K562 (cell line): Measurements from ENCODE around the gene ANO6.

Experiments used
- CTCF ChIP-seq, 3 experiments: IDR thresholded peaks in 2 of 3; conservative IDR thresholded peaks in 1 of 3; 2 replicates each; pipeline ENCODE4 v1.5.1; 2011 to 2012; ENCODE audit warnings: low read length in 3 of 3, mild to moderate bottlenecking in 3 of 3, control low read depth in 2 of 3, improper control_type of control experiment in 1 of 3, inconsistent platforms in 1 of 3, low read depth in 1 of 3, mixed read lengths in 1 of 3, moderate library complexity in 1 of 3; ENCODE audit not compliant: insufficient read depth in 2 of 3
- MYC ChIP-seq, 2 experiments: fragments of 250-450 bp in 1 of 2; sonication (Bioruptor Pico) in 1 of 2; IDR thresholded peaks; 2 replicates each; pipeline versions ENCODE4 v1.5.1 to v1.6.1; 2012 to 2021; ENCODE audit warnings: low read depth in 2 of 2, borderline replicate concordance in 1 of 2, improper control_type of control experiment in 1 of 2, low read length in 1 of 2, mild to moderate bottlenecking in 1 of 2, moderate library complexity in 1 of 2
- POLR2B ChIP-seq: fragments of 450-650 bp; IDR thresholded peaks from 2 replicates; pipeline ENCODE4 v1.6.1; 2018; ENCODE audit warnings: low read depth; ENCODE audit not compliant: partially characterized antibody
- SIN3B ChIP-seq: fragments of 450-650 bp; IDR thresholded peaks from 2 replicates; pipeline ENCODE4 v1.6.1; 2017; ENCODE audit warnings: low read depth, mild to moderate bottlenecking, moderate library complexity
- THAP7 ChIP-seq: fragments of 250-450 bp; sonication (Bioruptor Pico); IDR thresholded peaks from 2 replicates; pipeline ENCODE4 v1.5.0; 2021
- ZNF23 ChIP-seq: fragments of 250-450 bp; sonication (Bioruptor Pico); IDR thresholded peaks from 2 replicates; pipeline ENCODE4 v1.4.0; 2020; ENCODE audit warnings: mild to moderate bottlenecking

- TF ChIP-seq ZNF23 (CRISPR knock-in tag) (no peak), SIN3B (no peak), CTCF (IDR thresholded peaks at IDR 0.05 in 2 of 3, conservative IDR thresholded peaks at IDR 0.05 in 1 of 3; ENCODE audit: insufficient read depth in 2 of 3, low read depth in 1 of 3, low read length in 3 of 3) (no peak), MYC (IDR thresholded peaks at IDR 0.05; ENCODE audit: low read depth, low read length) (no peak), MYC (CRISPR knock-in tag; IDR thresholded peaks at IDR 0.05; ENCODE audit: borderline replicate concordance, low read depth) (no peak), POLR2B (no peak), THAP7 (CRISPR knock-in tag) (no peak)
Measured at GRCh38 chr12:45381351-45381750, 165.5 kb downstream of the ANO6 start.
